GM04503 (cell line): ENCODE results near the gene MEGF9.
"Not testable (repeated sequence)": the region's sequence is repeated elsewhere in the genome, so short reads cannot be mapped to it uniquely, and the experiment has no call there.

ENCODE experiments used
- DNase-seq: peaks from one replicate; pipeline ENCODE4 v3.0.0-alpha.2; 2012; ENCODE audit warnings: low read depth

Gene MEGF9

GRCh38 chr9:120655005-120655622 lies 59.2 kb downstream of the MEGF9 start:
- DNase-seq = no peak

GRCh38 chr9:120654272-120654671 lies 60.0 kb downstream of the MEGF9 start:
- no peak for DNase-seq

GRCh38 chr9:120653762-120654161 lies 60.5 kb downstream of the MEGF9 start:
- DNase-seq = no peak

GRCh38 chr9:120652934-120653333 lies 61.3 kb downstream of the MEGF9 start:
- no peak for DNase-seq

- DNase-seq = no peak
These were observed 63.9 kb downstream of the MEGF9 start for GRCh38 chr9:120650352-120650751.

GRCh38 chr9:120648581-120649197 lies 65.6 kb downstream of the MEGF9 start:
- no peak for DNase-seq

- DNase-seq = no peak
These were observed 67.3 kb downstream of the MEGF9 start for GRCh38 chr9:120646948-120647347.

GRCh38 chr9:120645760-120646159 lies 68.5 kb downstream of the MEGF9 start:
- no peak for DNase-seq

GRCh38 chr9:120643061-120643460 lies 71.2 kb downstream of the MEGF9 start:
- DNase-seq = no peak

- DNase-seq = no peak
These were observed 72.0 kb downstream of the MEGF9 start for GRCh38 chr9:120642129-120642770.

- not testable (repeated sequence) for DNase-seq
These were observed 73.4 kb downstream of the MEGF9 start for GRCh38 chr9:120640874-120641273.

- DNase-seq = no peak
These were observed 73.9 kb downstream of the MEGF9 start for GRCh38 chr9:120640380-120640779.

- DNase-seq = no peak
These were observed 76.4 kb downstream of the MEGF9 start for GRCh38 chr9:120637919-120638318.

GRCh38 chr9:120636194-120636957 lies 77.9 kb downstream of the MEGF9 start:
- DNase-seq = no peak

GRCh38 chr9:120635011-120635410 lies 79.3 kb downstream of the MEGF9 start:
- no peak for DNase-seq

GRCh38 chr9:120630333-120630732 lies 83.9 kb downstream of the MEGF9 start:
- no peak for DNase-seq

- DNase-seq = not testable (repeated sequence)
These were observed 85.3 kb downstream of the MEGF9 start for GRCh38 chr9:120628925-120629497.

- DNase-seq = no peak
These were observed 85.9 kb downstream of the MEGF9 start for GRCh38 chr9:120628207-120628924.

- DNase-seq = no peak
These were observed 87.2 kb downstream of the MEGF9 start for GRCh38 chr9:120627073-120627472.

GRCh38 chr9:120626512-120626911 lies 87.8 kb downstream of the MEGF9 start:
- DNase-seq = no peak

GRCh38 chr9:120625222-120625621 lies 89.0 kb downstream of the MEGF9 start:
- DNase-seq = no peak

GRCh38 chr9:120622790-120623189 lies 91.5 kb downstream of the MEGF9 start:
- DNase-seq = no peak
